NCI-H526 (cell line): ENCODE measurements around the gene TTPAL.
A peak's percentile ranks its signal among the peaks of the same experiment; 100 is the strongest.
"Not testable (repeated sequence)": the region's sequence is repeated elsewhere in the genome, so short reads cannot be mapped to it uniquely, and the experiment has no call there.

ENCODE experiments used
- DNase-seq, 2 experiments: peaks; one replicate each; lab custom pipeline; 2025; lab: John Stamatoyannopoulos, UW

Gene TTPAL

DNA sequence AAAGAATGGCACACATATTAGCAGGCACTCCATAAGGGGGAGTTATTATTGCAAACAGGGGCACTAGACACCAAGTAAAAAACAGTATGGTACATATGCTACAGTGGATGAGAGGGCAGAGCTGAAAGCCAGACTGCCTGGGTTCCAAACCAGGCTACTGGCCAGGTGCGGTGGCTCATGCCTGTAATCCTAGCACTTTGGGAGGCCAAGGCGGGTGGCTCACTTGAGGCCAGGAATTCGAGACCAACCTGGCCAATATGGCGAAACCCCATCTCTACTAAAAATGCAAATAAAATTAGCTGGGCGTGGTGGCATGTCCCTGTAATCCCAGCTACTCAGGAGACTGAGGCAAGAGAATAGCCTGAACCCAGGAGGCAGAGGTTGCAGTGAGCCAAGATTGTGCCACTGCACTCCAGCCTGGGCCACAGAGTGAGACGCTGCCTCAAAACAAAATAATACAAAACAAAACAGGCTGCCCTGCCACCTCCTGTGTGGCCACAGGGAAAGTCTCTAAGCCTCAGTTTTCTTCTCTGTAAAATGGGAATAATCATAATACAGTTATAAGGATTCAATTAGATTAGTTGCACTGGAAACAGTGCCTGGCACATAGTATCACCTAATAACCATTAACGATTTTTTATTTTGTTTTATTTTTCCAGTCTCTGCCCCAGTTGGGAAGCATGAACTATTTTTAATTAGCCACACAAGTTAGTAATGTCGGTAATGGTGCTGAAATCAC, 7.5 kb upstream of the TTPAL start:
- DNase-seq = no peak

DNA sequence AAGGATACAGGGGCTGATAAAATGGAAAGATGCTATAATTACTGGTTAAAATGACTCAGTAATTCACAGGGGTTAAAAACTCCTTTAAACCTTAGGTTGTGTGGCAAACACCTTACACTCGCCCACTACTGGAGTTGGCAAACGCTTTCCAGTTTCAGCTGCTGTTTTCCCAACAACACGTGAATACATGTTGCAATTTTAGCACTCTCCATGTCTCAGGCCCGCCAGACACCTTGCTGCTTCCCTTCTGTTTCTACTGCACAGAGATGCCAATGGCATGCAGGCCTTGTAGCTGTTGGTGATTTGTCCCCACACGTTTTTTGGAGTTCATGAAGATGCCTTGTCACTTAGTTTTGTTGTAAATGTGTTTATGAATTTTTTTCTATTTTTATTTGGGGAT, 5.3 kb upstream of the TTPAL start:
- no peak for DNase-seq

- DNase-seq = peak in 1 of 2 experiments; percentile 16
These were observed 4.2 kb upstream of the TTPAL start for GRCh38 chr20:44471481-44471882.

- DNase-seq = not testable (repeated sequence)
These were observed 3.4 kb upstream of the TTPAL start for GRCh38 chr20:44472283-44472682.

DNA sequence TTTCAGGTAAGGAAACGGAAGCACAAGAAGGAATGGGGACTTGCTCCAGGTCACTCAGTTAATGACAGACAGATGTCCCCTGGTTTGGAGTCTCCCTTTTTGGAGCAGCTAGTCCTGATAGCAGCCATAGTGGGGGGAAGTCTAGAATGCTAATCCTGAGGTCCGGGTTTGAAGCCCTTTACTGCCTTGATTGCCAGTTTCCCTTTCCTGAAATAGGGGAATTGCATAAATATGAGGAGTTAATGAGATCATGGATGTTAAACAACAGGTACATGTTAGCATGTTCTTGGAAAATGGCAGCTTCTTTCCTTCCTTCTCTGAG, 341 bp upstream of the TTPAL start:
- DNase-seq = peak in 1 of 2 experiments; percentile 49

GRCh38 chr20:44477151-44477550, 1.5 kb downstream of the TTPAL start:
- DNase-seq = no peak

GRCh38 chr20:44478206-44478605, 2.5 kb downstream of the TTPAL start:
- DNase-seq = no peak

DNA sequence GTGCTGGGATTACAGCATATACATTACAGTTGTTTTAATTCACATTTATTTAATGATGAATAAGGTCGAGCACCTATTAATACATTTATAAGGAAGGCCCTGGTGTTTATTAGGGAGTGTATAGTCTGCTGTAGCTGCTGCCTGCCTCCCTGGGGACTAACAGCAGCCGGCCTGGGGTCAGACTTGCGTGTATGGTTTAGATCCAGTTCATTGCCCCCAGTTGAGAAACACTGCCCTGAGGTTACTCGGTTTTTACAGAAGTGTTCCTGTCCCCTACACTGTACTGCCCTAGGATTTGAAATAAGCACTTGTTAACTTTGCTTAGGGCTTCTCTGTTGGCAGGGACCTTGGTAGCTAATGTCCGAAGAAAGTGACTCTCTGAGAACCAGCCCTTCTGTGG, 4.0 kb downstream of the TTPAL start:
- no peak for DNase-seq

GRCh38 chr20:44480097-44480496, 4.4 kb downstream of the TTPAL start:
- DNase-seq = no peak

GRCh38 chr20:44481719-44482416, 6.2 kb downstream of the TTPAL start:
- no peak for DNase-seq

DNA sequence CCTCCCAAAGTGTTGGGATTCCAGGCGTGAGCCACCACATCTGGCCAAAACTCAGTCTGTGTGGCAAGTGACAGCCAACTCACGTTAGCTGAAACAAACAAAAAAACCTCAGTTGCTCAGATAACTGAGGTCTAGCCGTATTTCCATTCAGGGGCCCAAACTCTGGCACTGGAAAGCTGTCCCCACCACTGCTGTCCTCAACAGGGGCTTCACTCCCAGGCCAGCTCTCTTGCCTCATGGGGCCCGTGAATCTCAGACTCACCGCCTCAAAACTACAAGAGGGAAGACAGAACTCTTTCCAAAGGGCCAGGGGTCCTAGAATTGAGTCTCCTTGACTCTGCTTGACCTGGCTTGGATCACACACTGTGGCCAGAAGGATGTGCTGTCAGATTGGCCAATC, 7.4 kb downstream of the TTPAL start:
- no peak for DNase-seq

DNA sequence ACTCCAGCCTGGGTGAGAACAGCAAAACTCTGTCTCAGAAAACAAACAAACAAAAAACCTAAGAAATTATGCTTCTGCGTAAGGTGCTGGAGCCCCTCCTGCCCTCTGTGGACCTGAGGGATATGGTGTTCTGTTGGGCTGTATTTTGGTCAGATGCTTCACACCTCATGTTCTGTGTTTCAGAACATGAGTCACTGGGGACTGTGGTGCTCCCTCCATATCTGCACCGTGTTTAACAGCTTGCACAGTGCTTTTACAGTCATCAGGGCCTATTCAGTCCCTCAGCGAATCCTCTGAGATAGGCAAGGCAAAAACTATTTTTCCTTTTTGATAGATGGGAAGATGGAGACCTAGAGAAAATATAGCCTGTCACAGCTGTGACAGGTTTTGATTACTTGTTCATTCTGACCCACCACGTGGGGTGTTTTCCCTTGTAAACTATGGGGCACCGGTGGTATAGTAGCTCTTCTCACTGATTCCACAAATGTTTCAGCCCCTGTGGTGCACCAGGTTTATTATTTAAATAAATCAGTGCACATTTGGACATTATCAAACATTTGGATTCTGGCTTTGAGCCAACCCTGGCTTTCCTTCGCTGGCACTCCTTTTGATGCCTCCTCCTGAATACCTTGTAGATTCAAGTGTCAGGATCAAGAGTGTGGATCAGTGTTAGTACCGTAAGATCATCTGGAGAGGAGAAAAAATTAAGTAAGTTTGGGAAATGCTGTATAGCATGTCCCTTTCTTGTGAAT, 9.6 kb downstream of the TTPAL start:
- DNase-seq = no peak

DNA sequence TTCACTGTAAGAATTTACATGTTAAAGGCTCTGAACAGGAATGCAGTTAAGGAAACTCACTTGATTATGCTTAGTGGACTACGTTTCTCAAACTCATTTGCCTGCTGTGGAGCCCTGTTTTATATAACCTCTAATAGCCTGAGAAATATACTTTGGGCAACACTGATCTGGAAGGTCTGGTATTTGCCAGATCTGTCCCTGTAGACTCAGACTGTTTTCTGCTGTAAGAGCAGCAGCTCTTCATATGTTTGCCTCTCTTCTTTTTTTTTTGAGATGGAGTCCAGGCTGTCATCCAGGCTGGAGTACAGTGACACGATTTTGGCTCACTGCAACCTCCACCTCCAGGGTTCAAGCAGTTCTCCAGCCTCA, 10.1 kb downstream of the TTPAL start:
- DNase-seq = no peak

DNA sequence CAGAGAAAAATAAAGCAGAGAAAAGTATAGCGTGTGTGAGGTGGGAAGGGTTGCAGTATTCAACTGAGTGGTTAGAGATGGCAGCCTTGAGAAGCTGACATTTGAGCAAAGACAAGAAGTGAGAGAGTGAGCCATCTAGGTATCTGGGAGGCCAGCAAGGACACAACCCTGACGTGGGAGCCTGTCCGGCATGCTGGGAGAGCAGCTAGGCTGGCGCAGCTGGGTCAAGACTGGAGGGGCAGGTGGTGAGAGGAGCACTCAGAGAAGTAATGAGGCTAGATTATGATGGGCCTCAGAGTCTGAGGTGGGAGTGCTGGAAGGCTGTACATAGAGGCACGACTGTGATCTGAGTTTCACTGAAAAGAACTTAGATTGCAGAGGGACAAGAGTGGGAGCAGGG, 12.9 kb downstream of the TTPAL start:
- DNase-seq = no peak

DNA sequence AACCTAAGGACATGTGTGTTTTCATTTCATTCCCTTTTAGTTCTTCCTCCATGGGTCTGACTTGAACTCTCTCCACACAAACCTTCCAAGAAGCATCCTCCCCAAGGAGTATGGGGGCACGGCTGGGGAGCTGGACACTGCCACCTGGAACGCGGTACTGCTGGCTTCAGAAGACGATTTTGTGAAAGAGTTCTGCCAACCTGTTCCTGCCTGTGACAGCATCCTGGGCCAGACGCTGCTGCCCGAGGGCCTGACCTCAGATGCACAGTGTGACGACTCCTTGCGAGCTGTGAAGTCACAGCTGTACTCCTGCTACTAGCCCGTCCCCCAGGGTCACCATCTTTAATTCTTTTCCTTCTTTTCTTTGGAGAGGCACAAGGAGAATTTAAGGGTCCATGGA, 13.5 kb downstream of the TTPAL start:
- DNase-seq = no peak

DNA sequence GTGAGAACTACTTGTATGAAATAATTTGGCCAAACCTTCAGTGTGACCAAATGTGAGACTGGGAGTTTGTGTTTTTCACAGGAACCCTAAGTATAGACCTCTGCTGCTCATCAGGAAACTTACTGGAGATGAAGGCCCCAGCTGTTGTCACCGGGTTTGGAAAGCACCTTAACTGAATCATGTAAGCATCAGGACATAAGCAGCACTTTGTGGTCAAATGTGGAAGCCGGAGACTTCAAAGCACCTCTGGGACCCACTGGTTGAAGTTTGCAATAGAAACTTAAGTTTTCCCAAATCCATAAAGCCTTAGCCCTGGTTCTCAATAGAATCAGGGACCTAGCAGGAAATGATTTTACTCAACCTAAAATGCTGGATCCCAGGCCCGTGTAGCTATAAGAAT, 14.3 kb downstream of the TTPAL start:
- no peak for DNase-seq

DNA sequence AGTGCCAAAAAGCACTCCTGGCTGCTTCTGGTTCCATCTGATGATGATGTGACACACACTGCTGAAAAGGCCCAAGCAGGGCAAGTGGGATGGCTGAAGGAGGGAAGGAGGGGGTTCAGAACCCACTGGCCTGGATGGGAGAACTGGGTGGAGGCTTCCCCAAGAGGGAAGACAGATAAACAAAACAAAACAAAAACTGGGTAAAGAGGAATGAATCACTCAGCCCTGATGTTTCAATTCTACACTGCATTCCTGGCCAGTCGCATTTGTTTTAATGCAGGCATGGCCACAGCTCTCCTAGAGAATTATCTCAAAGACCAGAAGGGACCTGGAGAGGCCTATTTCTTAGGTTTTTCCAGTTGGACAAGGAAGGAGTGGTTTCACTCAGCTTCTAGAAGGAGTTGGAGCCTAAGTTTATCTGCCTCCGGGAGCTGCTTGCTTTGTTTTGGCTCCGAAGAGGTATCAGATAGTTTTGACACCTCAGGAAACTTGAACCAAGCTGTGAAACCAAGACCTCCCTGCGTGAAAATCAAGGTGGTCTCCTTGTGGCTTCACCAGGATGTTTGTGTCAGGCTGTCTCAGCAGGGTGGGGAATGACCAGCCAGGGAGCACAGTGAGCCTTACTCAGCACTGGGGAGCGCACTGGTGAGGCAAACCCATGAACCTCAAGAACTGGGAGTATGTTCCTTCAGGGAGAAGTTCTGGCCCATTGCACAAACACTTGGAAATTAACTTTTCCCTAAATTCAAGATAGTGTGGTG, 16.1 kb downstream of the TTPAL start:
- no peak for DNase-seq

DNA sequence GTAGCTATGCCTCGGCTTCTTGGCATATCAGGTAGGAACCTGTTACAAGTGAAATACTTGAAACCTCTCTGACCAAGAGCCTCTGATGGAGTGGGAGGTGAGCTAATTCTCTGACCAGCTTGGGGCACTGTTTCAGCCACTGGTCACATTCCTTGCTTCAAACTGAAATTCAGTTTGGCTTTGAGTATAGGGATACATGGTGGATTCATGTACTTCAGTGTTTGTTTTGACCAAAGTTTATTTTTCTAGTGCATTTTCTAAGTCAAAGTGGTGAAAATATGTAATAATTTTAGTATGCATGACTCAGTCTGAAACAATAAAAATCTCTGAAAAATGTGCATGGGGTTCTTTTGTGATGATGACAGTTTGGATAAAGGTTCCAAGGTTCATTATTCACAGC, 18.6 kb downstream of the TTPAL start:
- DNase-seq = no peak

DNA sequence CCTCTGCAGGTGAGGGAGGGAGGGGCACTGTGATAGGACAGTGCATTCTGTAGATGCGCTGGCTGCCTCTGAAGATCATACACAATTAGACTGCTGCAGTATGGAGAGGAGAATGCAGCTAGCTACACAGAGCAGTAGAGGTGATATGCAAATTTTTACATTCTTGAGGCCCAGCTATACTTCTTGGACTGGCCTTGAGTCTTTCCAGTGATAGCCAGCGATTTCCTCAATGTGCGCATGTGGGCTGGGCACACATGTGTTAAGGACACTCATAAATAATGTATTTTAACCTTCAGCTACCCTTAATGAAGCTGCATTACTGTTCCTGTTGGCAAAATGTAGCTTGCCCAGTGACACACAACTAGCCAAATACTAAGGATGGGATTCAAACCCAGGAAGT, 19.0 kb downstream of the TTPAL start:
- DNase-seq = no peak

DNA sequence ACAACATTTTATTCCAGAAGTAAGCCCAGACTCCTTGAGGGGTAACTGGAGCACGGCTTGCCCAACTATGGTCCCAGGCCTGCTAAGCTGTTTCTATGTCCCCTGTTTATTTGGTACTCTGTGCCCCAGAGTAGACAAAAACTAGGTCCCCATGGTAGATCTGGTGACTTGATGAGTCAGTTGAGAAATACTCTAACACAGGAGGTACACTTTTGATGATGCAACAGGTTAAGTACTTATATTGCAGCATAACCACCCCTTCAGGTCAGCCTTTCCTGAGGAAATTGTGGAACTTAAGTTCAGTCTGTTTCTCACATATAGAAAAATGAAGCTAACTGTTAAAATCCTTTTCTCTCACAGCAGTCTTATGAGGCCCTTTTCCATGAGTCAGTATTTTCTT, 19.6 kb downstream of the TTPAL start:
- no peak for DNase-seq

DNA sequence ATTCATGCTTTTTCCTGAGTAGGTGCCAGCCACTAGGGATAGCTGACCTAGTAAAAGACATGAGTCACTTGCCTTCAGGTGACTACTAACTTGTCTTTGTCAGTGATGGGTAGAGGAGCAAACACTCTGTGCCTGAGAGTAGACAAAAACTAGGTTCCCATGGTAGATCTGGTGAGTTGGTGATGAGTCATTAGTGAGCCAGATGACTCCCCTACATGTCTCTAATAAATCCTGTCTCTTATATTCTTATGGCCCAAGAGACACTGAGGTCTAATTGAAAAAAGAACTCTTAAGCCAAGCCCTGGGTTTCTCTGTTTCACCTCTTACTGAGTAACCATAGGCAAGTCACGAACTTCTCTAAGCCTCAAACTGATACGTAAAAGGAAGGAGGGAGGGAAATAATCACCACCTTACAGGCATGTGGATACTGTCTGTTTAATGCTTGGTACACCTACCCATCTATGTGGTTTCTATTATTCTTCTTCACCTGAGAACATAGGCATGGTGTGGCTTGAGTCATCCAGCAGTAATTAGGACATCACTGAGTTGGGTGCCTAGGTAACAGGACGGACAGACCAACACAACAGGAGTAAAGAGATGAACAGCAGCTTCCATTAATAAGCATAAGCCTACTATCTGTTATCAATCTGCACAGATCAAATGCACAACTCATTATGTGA, 20.3 kb downstream of the TTPAL start:
- DNase-seq = no peak

- no peak for DNase-seq
These were observed 21.3 kb downstream of the TTPAL start for GRCh38 chr20:44496976-44497375.
